Measurements from ENCODE around the gene LGALS3BP.

LGALS3BP gene

DNA sequence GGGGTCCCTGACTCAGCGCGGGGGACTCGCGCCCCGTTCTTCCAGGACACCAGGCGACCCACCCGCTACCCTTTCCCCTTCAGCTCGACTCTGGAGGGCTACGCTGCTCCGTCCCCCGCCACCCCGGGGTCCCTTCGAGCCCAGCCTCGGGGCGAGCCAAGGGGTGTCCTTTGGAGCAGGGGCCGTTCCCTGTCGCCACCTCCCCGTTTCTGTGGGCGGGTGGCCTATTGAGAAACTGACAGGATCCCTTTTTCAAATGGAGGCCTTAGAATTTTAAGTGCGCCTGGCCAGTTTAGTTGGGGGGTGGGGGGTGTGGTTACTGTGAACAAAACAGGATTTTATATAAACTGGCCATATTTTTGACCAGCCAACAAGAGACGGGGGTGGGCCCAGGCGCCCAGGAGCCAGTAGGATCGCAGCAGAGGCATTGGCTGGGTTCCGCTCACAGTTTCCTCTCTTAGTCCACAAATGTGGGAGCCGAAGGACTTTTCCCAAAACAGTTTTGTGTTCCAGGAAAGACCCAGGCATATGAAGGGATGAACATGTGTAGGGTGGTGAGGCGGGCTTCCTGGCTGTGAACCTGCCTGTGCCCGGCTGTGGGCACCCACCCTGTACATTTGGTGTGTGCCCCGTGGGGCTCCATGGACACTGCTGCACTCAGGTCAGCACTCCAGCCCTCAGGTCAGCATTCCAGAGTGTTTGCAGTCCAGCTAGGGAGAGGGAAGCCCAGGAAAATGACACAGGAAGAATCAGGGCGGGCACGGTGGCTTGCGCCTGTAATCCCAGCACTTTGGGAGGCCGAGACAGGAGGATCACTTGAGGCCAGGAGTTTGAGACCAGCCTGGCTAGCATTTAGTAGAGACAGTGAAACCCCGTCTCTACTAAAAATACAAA is 53.8 kb downstream of the LGALS3BP start:
- TF ChIP-seq, protein P1, sequence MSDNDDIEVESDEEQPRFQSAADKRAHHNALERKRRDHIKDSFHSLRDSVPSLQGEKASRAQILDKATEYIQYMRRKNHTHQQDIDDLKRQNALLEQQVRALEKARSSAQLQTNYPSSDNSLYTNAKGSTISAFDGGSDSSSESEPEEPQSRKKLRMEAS (IDR thresholded peaks at IDR 0.05), result peak; percentile 14; the same call in 1 of the 2 replicates
- TF ChIP-seq ZBTB7A (IDR thresholded peaks at IDR 0.05; ENCODE audit: low read depth), result peak; percentile 62; the same call in 1 of the 2 replicates
- no peak for TF ChIP-seq EP300 (IDR thresholded peaks at IDR 0.05; ENCODE audit: borderline replicate concordance)

DNA sequence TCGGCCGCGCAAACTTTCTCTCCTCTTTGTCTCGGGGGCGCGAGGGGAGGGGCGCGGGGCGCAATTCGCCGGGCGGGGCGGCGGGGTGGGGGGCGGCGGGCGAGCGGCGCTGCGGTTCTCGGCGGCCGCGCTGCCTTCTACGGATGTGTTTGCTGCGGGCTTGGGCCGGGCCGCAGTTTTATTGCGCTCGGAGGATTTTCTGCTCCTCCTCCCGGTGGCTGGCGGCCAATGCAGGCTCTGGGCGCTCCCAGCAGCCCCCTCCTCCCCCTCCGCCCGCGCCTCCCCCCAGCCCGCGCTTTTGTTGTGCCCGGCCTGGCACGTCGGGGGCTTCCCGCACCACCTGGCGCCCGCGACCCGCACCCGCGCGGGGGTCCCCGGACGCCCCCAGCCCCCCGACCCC is 54.5 kb downstream of the LGALS3BP start, which contains the start of gene TIMP2:
Gene TIMP2 (minus strand): TSS at position 154 of the 400 bp plus-strand sequence. CDS start 299 bp downstream, outside the sequence.
- no peak for TF ChIP-seq TEAD4 (IDR thresholded peaks at IDR 0.05)
- peak; percentile 20; the same call in 1 of the 2 replicates for TF ChIP-seq NFIC (IDR thresholded peaks at IDR 0.05)

DNA sequence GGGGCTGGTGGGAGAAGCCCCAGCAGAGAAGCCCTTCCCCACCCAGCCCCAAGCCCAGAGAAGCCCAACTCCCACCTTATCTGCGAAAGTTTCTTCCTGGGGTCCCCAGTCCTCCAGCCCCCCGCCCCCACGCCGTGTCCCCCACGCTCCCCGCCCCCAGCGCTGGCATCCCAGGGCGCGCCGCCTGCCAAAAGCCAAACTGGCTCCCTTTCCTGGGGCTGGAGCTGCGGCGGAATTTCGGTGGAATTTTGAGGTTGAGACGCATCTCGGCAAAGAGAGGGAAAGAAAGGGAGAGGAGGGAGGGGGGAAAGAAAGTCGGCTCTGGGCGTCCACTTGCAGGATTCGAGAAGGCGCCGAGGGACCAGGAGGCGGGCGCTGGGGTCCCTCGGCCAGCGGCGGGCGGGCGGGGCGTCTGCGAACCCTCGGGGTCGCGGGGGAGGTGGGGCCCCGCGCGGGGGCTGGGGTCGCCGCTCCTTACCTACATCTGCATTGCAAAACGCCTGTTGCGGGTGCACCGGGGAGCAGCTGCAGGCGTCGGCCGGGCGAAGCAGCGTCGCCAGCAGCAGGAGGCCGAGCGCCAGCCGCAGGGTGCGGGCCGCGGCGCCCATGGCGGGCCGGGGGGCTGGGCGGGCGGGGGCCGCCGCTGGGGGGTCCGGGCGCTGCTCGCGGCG is 55.1 kb downstream of the LGALS3BP start:
- no peak for TF ChIP-seq CREB1 (IDR thresholded peaks at IDR 0.05; ENCODE audit: low read depth)
- TF ChIP-seq NFIC (IDR thresholded peaks at IDR 0.05), result no peak
- no peak for TF ChIP-seq RAD21 (IDR thresholded peaks at IDR 0.05; ENCODE audit: low read depth)
- TF ChIP-seq, protein P2, sequence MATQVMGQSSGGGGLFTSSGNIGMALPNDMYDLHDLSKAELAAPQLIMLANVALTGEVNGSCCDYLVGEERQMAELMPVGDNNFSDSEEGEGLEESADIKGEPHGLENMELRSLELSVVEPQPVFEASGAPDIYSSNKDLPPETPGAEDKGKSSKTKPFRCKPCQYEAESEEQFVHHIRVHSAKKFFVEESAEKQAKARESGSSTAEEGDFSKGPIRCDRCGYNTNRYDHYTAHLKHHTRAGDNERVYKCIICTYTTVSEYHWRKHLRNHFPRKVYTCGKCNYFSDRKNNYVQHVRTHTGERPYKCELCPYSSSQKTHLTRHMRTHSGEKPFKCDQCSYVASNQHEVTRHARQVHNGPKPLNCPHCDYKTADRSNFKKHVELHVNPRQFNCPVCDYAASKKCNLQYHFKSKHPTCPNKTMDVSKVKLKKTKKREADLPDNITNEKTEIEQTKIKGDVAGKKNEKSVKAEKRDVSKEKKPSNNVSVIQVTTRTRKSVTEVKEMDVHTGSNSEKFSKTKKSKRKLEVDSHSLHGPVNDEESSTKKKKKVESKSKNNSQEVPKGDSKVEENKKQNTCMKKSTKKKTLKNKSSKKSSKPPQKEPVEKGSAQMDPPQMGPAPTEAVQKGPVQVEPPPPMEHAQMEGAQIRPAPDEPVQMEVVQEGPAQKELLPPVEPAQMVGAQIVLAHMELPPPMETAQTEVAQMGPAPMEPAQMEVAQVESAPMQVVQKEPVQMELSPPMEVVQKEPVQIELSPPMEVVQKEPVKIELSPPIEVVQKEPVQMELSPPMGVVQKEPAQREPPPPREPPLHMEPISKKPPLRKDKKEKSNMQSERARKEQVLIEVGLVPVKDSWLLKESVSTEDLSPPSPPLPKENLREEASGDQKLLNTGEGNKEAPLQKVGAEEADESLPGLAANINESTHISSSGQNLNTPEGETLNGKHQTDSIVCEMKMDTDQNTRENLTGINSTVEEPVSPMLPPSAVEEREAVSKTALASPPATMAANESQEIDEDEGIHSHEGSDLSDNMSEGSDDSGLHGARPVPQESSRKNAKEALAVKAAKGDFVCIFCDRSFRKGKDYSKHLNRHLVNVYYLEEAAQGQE (IDR thresholded peaks at IDR 0.05; ENCODE audit: low read depth), result no peak
- TF ChIP-seq, protein P1 (IDR thresholded peaks at IDR 0.05), result peak; percentile 65
- TF ChIP-seq TCF12 (IDR thresholded peaks at IDR 0.05; ENCODE audit: low read depth), result no peak; the same call in 1 of the 2 replicates
- TF ChIP-seq TEAD4 (IDR thresholded peaks at IDR 0.05), result peak; percentile 52
- TF ChIP-seq FOXM1 (IDR thresholded peaks at IDR 0.05; ENCODE audit: borderline replicate concordance, low read depth), result no peak
- TF ChIP-seq EP300 (IDR thresholded peaks at IDR 0.05; ENCODE audit: borderline replicate concordance), result no peak
- TF ChIP-seq CEBPB (IDR thresholded peaks at IDR 0.05), result no peak
- TF ChIP-seq EGR1 (IDR thresholded peaks at IDR 0.05), result no peak
- no peak for TF ChIP-seq TAF1 (IDR thresholded peaks at IDR 0.05; ENCODE audit: low read depth)
- TF ChIP-seq, protein P3, sequence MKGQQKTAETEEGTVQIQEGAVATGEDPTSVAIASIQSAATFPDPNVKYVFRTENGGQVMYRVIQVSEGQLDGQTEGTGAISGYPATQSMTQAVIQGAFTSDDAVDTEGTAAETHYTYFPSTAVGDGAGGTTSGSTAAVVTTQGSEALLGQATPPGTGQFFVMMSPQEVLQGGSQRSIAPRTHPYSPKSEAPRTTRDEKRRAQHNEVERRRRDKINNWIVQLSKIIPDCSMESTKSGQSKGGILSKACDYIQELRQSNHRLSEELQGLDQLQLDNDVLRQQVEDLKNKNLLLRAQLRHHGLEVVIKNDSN (IDR thresholded peaks at IDR 0.05), result no peak
- no peak for TF ChIP-seq YY1 (IDR thresholded peaks at IDR 0.05; ENCODE audit: low read depth)

DNA sequence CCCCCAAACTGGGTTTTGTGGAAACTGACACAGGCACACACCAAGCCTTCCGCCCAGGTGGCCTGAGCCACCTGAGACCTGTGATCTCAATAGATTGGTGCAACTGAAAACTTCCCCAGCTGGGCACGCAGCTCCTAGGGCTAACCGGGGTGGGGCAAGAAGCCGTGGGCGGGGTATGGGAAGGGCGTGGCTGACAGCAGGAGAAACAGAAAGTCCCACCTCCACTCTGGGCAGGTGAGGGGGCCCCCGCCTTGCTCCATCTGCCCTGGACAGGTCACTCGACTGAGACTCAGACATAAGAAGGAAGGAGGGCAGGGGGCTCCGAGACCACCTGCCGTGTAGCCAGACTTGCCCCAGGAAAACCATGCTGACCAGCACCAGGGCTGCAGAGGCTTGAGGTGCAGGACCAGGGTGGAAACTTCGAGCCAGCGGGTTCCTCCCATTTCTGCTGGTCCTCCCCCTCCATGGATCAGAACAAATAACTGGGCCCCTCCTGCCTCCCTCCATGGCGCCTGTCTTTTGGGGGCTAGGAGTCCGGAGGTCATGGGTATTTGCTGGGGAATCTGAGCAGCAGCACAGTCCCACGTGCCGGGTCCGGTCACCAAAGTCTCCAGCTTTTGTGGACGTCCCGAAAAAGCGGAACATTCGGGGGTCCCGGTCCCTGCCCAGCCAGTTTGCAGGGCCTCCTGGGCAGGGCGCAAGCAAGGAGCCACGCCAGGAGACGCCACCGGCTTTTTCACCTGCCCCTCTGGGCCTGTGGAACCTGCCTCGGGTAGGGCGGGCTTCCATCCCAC is 55.9 kb downstream of the LGALS3BP start:
- TF ChIP-seq TCF12 (IDR thresholded peaks at IDR 0.05; ENCODE audit: low read depth), result 0 out of 2 replicates have a peak, but pooled peaks have one; percentile 11
- TF ChIP-seq CREB1 (IDR thresholded peaks at IDR 0.05; ENCODE audit: low read depth), result no peak
- TF ChIP-seq EP300 (IDR thresholded peaks at IDR 0.05; ENCODE audit: borderline replicate concordance), result no peak
- TF ChIP-seq, protein P1 (IDR thresholded peaks at IDR 0.05), result peak; percentile 11; the same call in 1 of the 2 replicates
- TF ChIP-seq TEAD4 (IDR thresholded peaks at IDR 0.05), result no peak; the same call in 1 of the 2 replicates
- TF ChIP-seq, protein P2 (IDR thresholded peaks at IDR 0.05; ENCODE audit: low read depth), result no peak
- TF ChIP-seq YY1 (IDR thresholded peaks at IDR 0.05; ENCODE audit: low read depth), result no peak
- TF ChIP-seq, protein P3 (IDR thresholded peaks at IDR 0.05), result 0 out of 2 replicates have a peak, but pooled peaks have one; percentile 3
- TF ChIP-seq FOXM1 (IDR thresholded peaks at IDR 0.05; ENCODE audit: borderline replicate concordance, low read depth), result no peak
- no peak for TF ChIP-seq TAF1 (IDR thresholded peaks at IDR 0.05; ENCODE audit: low read depth)
- peak; percentile 88; the same call in 1 of the 2 replicates for TF ChIP-seq ZBTB7A (IDR thresholded peaks at IDR 0.05; ENCODE audit: low read depth)
- no peak for TF ChIP-seq CEBPB (IDR thresholded peaks at IDR 0.05)
- 0 out of 2 replicates have a peak, but pooled peaks have one; percentile 6 for TF ChIP-seq NFIC (IDR thresholded peaks at IDR 0.05)
- no peak for TF ChIP-seq RAD21 (IDR thresholded peaks at IDR 0.05; ENCODE audit: low read depth)
- 0 out of 2 replicates have a peak, but pooled peaks have one; percentile 11 for TF ChIP-seq EGR1 (IDR thresholded peaks at IDR 0.05)
